ENCODE results near the gene IRF2.

Gene IRF2

DNA sequence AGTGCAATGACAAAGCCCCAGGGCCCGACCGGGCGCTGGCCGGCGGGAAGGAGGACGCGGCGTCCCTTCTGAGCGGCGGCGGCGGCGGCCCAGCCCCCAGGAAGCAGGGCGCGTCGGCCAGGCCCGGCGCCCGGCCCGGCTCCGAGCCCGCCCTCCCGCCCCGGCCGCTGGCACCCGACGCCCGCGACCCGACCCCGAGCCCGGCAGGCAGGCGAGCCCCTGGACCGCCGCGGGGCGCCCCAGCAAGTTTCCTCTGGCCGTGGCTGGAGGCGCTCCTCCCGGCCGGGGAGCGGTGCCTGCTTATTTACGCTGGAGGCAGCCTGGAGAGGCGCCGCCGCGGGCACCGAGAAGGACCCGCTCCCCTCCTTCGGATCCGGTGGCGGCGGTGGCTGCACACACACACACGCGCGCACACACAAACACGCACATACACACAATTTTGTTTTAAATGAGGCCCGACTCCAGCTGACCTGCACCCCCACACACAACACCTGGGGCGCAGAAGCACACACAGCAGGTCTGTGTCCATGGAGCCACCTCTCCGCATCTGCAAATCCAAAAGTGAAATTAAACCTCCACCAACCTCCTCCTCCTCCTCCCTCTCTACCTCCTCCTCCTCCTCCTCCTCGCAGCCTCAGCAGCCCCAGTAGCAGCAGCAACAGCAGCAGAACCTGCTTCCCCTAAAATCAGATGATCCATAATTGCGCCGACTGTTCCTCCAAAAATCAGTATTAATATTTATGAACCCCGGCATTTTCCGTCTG, 669 bp downstream of the IRF2 start:
- DNase-seq (ENCODE audit: low read depth, low spot score): peak; percentile 10

DNA sequence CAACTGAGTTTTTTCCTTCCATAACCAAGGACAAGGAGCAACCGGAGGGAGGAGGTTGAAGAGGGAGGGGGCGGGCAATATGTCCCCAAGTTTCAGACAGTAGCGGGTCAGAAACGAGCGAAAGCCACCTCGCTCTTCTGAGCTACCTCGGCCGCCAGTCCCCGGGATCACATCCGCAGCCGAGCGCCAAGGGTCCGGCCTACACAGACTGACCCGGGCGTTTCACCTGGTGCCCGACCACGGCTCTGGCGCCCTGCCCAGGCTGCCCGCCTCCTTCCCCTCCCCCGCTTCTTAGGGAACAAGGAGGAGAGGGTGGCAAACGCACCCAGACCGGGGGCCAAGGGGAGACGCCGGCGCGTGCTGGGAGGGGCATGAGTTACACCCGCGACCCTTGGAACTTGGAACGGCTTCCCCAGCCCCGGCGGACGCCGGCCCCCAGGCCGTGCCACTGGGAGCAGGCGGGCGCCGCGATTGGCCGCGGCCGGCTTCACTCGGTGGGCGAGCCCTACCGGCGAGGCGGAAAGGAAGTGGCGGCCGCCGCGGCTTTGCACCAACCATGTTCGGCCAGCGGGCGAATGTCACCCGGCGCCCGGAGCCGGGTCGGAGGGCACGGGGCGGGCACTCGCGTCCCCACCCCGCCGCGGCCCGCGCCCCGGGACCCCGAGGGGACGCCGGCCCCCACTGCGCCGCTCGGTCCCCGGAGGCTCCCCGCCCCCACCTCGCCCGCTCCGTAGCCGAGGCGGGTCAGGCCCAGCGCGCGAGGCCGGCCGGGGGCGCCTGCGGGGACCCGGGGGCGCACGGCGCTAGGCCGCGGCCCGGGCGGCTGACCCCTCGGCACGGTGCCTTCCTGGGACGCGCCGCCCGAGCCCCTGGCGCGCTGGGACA, 1.5 kb downstream of the IRF2 start:
- no peak for DNase-seq (ENCODE audit: low read depth, low spot score)

DNA sequence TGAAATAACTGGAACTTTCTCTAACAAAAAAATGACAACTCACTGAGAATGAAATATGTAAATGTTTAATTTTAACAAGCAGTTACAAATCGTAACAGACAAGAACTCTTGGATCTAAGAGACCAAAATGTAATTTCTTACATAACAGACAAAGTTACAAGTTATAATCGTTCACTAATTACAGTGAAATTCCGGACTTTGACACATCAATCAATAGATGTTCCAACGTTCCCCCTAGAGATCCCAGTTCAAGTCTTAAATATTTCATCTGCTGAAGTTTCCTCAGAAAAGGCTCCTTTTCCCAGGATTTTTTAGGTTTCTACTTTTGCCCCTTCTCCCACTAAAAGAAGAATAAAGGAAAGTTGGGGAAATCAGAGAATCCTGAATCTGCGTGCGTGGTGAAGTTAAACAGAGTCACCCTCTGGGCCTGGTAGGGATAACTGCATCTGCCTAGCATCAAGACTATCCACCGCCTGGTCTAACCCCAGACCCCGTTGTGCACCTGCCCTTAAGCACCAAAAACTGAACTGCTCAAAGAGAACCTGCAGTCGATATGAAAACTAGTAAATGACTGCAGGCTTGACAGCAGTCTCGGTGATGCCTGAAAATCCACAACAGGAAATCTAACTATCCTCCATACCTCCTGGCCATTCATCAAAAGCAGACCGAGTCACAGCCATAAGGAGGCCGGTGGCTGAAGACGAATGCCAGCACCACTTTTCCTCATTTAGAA, 2.3 kb downstream of the IRF2 start:
- no peak for DNase-seq (ENCODE audit: low read depth, low spot score)

DNA sequence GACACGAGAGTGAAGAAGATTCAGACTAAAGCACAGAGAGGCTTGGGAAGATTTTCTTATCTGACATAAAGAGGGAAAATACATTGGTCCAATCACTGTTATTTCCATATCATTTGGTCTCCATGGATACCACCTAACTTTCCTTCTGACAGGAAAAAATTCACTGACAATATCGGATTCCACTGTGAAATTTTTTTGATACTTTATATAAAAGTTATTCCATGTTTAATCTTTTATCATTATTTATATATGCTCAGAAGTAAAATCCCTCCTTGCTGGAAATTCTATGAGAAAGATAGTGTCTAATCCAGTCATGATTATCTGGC, 3.6 kb downstream of the IRF2 start:
- no peak for DNase-seq (ENCODE audit: low read depth, low spot score)

DNA sequence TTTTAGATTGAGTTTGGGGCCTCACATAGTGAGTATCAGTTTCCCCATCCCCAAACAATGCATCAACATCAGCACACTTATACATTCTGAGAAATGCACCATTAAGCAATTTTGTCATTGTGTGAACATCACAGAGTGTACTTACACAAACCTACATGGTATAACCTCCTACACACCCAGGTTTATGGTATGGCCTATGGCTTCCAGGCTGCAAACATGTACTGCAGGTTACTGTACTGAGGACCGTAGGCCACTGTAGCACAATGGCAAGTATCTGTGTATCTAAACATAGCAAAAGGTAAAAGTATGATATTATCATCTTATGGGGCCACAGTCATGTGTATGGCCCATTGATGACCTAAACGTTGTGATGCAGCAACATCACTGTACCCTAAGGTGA, 7.7 kb downstream of the IRF2 start:
- no peak for DNase-seq (ENCODE audit: low read depth, low spot score)

DNA sequence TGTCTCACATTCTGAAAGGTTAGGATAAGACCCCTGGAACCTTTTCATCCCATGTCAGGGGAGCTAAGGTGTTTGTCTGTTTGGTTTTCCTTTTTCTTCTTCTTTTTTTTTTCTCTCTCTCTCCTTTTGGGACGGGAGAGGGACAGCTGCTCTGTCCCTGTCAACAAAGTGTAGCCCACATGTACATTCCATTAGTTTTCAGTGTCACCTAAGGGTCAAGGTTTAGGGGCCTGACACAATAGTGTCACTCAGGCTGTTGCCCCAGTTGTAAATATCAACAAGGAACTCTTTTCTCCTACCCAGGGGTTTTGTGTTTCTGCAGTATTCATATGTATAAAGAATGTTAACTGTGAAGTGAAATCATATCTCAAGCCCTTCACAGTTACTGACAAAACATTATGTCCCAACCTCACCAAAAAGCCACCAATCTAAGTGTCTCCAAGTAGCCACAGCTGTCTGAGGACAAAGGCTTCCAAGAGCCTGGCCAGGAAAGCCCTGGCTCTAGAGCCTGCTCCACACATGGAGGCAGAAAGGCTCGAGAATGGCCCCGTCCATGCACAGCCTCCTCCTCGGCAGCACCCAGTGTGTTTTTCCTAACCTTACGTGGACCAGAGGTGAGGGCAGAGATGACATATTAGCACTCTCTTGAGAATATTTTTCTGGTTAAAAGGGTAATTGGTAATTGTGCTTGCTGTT, 9.4 kb downstream of the IRF2 start:
- no peak for DNase-seq (ENCODE audit: low read depth, low spot score)

DNA sequence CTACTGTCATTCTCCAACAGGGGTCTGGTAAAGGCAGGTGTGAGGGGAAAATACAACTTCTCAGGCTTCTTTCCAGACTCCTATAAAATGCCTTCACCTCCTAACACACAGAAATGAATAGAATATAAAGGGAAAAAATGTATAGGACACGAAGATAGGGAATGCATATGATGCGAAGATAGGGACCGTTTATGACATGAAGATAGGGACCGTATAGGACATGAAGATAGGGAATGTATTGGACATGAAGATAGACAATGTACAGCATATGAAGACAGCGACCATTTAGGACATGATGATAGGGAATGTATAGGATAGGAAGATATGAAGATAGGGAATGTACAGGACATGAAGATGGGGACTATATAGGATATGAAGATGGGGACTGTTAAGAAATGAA, 10.5 kb downstream of the IRF2 start:
- no peak for DNase-seq (ENCODE audit: low read depth, low spot score)

DNA sequence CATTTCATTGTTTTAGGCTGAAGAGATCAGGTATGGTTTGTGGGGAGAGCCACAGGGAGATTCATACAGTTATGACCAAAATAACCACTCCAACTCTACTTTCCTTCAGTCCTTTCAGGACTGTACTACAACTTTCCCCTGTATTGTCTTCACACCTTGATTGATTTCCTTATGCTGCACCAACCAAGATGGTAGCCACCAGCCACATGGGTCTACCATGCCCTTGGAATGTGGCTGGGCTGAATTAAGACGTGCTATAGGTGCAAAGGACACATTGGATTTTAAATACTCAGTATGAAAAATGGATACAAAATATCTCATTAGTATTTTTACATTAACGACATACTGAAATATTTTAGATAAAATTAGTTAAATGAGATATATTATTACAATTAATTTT, 11.2 kb downstream of the IRF2 start:
- no peak for DNase-seq (ENCODE audit: low read depth, low spot score)

DNA sequence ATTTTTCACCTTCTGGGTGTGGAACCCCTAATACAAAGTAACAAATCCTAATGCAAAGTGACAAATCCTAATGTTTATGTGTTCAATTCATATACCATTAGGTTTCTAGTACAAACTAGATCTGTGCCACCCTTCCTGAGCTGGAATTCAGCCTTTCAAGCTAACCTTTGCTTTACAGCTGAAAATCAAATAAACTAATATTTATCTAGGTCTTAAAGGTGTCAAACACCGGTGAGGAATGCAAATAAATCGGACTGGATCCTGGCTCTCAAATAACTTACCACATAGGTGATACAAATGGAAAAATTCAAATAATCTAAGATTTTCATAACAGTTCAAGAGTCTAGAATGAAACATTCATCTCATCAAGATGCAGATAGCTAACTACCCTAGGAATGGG, 11.6 kb downstream of the IRF2 start:
- no peak for DNase-seq (ENCODE audit: low read depth, low spot score)

DNA sequence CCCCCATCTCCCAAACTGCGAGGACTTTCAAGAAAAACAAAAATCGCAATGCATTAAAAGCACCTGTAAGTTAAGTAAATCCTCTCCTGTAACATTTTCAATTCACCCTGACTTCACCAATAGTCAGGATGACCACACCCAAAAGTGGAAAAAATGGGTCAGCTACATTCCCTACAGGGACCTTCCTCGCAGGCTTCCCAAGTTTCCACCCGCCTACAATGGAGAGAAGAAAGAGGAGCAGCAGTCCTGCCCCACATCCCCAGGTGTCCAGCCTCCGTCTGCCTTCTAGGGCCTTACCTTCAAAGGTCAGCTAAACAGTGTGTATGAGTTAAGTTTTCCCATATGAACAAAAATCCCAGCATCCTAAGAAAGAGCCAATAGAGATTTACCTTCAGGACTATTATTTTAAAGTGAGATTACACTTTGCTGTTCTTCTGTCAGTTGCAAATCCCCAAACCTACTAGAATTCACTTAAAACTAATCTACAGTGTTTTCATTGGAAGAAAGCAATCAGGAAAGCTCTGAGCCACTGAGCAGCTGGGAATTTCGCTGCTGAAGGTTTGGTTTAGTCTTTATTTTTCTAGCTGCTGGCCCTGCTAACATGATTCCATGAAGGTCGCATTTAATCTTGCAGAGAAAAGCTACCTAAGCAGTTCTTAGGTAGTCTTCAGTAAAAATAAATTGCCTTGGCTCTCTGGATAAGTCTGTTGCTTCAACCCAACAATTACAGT, 12.5 kb downstream of the IRF2 start:
- DNase-seq (ENCODE audit: low read depth, low spot score): no peak

DNA sequence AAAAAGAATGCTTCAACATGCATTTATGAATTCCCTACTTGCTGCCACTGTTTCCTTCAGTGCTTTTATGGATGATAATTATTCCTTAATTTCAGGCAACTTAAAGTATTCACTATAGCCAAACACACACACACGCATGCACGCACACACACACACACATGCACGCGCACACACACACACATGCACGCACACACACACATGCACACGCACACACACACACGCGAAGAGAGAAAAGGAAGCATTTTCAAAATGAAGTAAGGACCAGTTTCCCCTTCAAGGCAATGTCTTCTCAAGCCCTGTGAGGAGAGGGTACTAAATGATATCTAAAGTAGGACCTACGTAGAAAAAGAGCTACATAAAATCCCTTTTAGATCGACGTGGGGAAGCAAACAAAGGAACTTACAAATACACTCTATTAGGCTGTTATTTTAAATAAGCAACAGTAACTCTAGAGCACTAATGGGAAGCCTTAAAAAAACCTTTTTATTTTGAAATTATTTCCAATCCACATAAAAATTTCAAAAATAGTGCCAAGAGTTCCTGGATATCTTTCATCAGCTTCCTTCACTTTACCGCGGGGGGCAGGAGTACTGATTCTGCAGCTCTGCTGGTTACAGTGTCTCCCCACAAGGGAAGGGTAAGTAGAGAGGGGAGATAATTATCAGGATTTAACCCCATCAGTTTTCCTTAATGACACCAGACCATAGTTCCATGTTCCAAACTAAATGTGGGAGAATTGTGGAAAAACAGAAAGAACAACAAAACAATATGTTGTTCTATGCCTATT, 13.7 kb downstream of the IRF2 start:
- no peak for DNase-seq (ENCODE audit: low read depth, low spot score)

DNA sequence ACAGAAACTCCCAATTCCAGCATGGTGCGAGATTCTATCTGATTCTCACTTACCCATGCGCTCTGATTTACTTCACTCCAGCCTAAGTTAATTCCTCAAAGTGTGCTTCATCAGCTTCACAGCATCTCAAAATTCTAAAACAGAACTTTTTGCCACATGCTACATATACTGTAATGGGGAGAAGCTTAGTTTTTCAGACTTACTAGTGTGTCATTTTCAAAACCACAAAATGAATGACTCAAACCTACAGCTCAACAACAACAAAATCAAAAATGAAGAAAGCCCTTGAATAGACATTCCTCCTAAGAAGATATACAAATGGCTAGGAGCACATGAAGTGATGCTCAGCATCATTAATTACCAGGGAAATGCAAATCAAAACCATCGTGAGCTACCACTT, 14.9 kb downstream of the IRF2 start:
- DNase-seq (ENCODE audit: low read depth, low spot score): no peak

DNA sequence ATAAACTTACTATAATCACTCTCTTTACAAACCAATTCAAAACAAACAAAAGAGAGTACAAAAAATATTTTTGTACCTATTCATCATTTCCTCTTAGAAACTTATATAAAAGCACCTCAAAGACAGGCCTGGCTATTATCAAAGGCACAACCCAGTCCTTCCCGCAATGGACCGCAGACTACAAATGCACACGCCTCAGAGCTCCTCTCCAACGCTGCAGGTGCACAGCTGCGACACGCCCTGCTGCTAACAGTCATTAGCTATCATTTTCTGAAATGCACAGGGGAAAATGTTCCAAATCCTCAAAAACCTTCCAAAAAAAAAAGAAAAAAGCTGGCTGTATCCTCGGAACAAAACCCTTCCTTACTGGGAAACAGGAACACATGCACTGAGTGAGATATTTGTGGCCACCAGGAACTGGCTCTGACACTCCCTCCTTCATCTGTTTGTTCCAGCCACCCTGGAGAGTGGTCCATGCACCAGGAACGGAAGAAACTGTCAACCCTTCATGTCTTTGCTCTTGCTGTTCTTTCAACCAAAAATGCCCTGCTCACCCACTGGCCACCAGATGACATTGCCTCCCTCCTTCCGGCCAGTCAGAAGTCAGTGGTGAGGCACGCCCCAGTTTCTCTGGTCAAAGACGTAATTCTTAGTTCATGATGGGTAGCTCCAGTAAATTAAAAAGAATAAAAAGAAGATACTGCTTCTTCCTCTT, 16.7 kb downstream of the IRF2 start:
- DNase-seq (ENCODE audit: low read depth, low spot score): no peak

DNA sequence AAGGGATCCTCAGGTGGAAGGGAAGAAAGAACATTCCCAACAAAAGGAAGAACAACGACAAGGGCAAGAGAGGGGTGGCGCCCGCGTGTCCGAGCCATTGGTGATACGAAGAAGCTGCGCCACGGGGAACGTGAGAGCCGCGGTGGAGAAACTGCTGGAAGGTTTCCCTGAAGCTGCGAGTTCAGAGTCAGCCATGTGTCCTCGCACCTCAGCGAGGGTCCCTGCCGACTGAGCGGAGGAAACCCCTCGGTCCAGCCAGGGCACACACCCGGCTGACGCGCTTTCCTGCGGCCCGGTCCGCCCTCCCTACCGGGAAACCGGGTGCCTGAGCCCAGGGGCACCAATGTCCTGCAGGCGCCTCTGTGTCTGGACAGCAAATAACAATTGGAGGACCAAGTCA, 18.0 kb downstream of the IRF2 start:
- no peak for DNase-seq (ENCODE audit: low read depth, low spot score)

DNA sequence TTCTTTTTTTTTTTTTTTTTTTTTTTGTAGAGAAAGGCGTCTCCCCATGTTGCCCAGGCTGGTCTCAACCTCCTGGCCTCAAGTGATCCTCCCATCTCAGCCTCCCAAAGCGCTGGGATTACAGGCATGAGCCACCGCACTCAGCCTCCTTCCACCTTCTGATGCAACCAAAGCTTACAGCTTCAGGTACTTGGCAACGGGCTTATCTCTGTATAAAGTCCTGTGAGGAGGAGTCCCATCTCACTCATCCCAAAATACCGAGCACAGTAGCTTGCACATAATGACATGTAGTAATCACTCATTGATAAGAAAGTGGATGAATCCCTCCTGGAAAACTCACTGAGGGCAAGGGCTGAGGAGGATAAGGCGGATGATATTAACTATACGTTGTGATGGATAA, 19.1 kb downstream of the IRF2 start:
- no peak for DNase-seq (ENCODE audit: low read depth, low spot score)

DNA sequence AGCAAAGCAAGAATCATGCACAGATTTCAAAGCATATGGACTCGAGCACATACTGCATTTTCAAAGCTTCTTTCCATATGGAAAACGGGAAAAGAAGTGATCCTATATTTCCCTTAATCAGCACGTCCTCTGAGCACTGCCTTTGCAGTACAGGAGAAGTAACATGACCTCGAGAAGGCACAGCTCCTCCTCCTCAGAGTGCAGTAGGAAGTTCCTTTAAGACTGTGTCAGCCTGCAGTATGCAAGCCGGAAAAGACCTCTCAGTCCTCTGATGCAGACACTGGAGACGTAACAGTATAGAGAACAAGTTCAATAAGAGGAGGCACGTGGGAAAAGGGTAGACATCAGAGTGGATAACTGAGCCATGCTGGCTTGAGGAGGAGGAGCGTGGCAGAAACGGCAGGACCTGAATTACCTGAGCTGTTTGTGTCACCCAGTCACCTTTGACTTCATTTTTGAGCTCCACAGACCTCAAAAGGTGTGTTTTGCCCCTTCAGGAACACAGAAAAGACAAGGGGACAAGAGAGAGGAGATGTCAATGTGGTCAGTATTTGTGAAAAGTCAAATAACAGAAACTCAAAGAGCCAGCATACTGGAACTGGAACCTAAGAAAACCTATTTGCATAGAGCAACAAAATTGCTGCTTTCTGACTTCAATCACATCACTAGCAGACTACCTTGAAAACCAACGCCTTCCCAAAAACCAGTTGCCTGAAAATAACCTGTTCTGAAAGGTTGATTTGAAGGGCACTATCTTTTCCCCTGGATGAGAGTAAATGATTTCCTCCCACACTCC, 20.8 kb downstream of the IRF2 start:
- no peak for DNase-seq (ENCODE audit: low read depth, low spot score)

DNA sequence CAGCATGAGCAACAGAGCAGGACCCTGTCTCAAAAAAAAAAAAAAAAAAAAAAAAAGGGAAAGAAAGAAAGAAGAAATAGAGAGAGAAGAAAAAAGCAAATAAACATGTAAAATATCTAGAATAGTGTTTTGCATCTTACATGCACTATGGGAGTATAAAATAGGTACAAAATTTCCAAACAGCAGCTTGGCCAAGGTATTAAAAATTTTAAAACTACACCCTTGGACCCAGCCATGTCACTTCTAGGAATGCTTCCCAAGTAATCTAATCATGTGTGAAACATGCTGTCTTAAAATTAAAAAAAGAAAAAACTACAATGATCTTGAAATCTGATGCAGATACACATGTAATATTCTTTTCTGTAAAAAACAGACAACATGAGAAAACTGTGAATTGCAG, 21.6 kb downstream of the IRF2 start:
- DNase-seq (ENCODE audit: low read depth, low spot score): no peak

DNA sequence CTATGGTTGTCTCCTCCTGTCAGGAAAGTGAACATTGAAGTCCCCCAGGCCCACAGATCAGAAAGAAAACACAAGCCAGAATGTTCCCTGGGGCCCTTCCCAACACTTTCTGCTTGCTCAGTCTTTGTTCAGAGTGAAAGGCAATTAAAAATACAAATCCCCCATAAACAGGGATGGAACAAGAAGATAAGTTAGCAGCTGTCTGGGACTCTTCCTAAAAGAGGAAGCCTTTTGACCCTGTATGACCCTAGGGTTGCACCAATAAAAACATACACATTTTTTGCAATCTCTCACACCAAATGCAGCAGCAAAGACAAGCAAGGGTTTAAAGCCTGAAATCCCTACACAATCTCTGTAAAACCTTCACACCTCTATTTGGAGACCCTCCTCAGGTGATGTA, 22.6 kb downstream of the IRF2 start:
- no peak for DNase-seq (ENCODE audit: low read depth, low spot score)

Data from activated naive CD8-positive, alpha-beta T cell treated with anti-CD3 and anti-CD28 coated beads, Interleukin-2, amount 50 U/mL, for 16 hours (primary cell).